ENCODE measurements around the gene ABR.

Gene ABR

GRCh38 chr17:956905-957304 lies 222.9 kb downstream of the ABR start:
- no peak for TF ChIP-seq CTCF (IDR thresholded peaks at IDR 0.05; ENCODE audit: extremely low read depth, insufficient read depth, missing control alignments)
- in situ Hi-C loops (cut with MboI; ENCODE audit: low pct_unique_long_range_greater_than_20kb, low sequenced_read_pairs, unreplicated experiment): no loop called here
- DNase-seq (ENCODE audit: low spot score): no peak

GRCh38 chr17:954431-955164 lies 225.2 kb downstream of the ABR start:
- in situ Hi-C loops (cut with MboI; ENCODE audit: low pct_unique_long_range_greater_than_20kb, low sequenced_read_pairs, unreplicated experiment): no loop called here
- DNase-seq (ENCODE audit: low spot score): no peak
- no peak for TF ChIP-seq CTCF (IDR thresholded peaks at IDR 0.05; ENCODE audit: extremely low read depth, insufficient read depth, missing control alignments)

GRCh38 chr17:953767-954166 lies 226.0 kb downstream of the ABR start:
- in situ Hi-C loops (cut with MboI; ENCODE audit: low pct_unique_long_range_greater_than_20kb, low sequenced_read_pairs, unreplicated experiment): no loop called here
- no peak for TF ChIP-seq CTCF (IDR thresholded peaks at IDR 0.05; ENCODE audit: extremely low read depth, insufficient read depth, missing control alignments)
- DNase-seq (ENCODE audit: low spot score): no peak

All from GM13977 (cell line).